HepG2 (cell line): ENCODE data around the gene SPAG5. TPM values are rescaled to one million over a fixed set of nuclear protein-coding genes. Genes with fewer than 3 reads are reported as not detected.

Experiments used
- ARID4A ChIP-seq: sonication (generic); formaldehyde crosslinking; IDR thresholded peaks from 2 replicates; pipeline ENCODE4 v1.5.0; 2020; ENCODE audit warnings: mild to moderate bottlenecking, missing genetic modification reagents, borderline replicate concordance
- ELF3 ChIP-seq: IDR thresholded peaks from 2 replicates; pipeline ENCODE4 v1.6.1; 2016; ENCODE audit warnings: missing genetic modification reagents, missing compliant biosample characterization
- GTF2F1 ChIP-seq: fragments of 150-350 bp; IDR thresholded peaks from 2 replicates; pipeline ENCODE4 v1.6.1; 2014; ENCODE audit warnings: low read length
- MAZ ChIP-seq, 2 experiments: sonication (generic) in 1 of 2; formaldehyde crosslinking in 1 of 2; IDR thresholded peaks; 2 replicates each; pipeline versions ENCODE4 v1.5.0 to v1.6.1; 2012 to 2020; ENCODE audit warnings: low read depth in 2 of 2, mild to moderate bottlenecking in 2 of 2, borderline replicate concordance in 1 of 2, improper control_type of control experiment in 1 of 2, low read length in 1 of 2, missing genetic modification reagents in 1 of 2, moderate library complexity in 1 of 2
- MZF1 ChIP-seq: sonication (generic); formaldehyde crosslinking; IDR thresholded peaks from 2 replicates; pipeline ENCODE4 v1.8.1; 2023; ENCODE audit warnings: mild to moderate bottlenecking, missing genetic modification reagents, borderline replicate concordance
- NONO ChIP-seq, 2 experiments: fragments of 450-650 bp in 1 of 2; sonication (generic) in 1 of 2; formaldehyde crosslinking in 1 of 2; IDR thresholded peaks in 1 of 2; conservative IDR thresholded peaks in 1 of 2; 2 replicates each; pipeline versions ENCODE4 v1.6.1 to v1.8.0; 2017 to 2022; ENCODE audit warnings: mild to moderate bottlenecking in 1 of 2, missing genetic modification reagents in 1 of 2, moderate library complexity in 1 of 2
- RARA ChIP-seq: IDR thresholded peaks from 2 replicates; pipeline ENCODE4 v1.6.1; 2016; ENCODE audit warnings: missing genetic modification reagents, missing compliant biosample characterization
- SNAPC2 ChIP-seq: sonication (generic); formaldehyde crosslinking; IDR thresholded peaks from 2 replicates; pipeline ENCODE4 v1.8.1; 2022; ENCODE audit warnings: mild to moderate bottlenecking, missing genetic modification reagents
- SOX13 ChIP-seq, 3 experiments: fragments of 450-650 bp in 1 of 3; sonication (generic) in 1 of 3; formaldehyde crosslinking in 1 of 3; IDR thresholded peaks in 2 of 3; conservative IDR thresholded peaks in 1 of 3; 2 replicates each; pipeline versions ENCODE4 v1.5.0 to v1.6.1; 2016 to 2020; ENCODE audit warnings: antibody characterized with exemption in 1 of 3, mild to moderate bottlenecking in 1 of 3, missing compliant biosample characterization in 1 of 3, missing genetic modification reagents in 1 of 3, moderate library complexity in 1 of 3
- SRSF9 ChIP-seq: fragments of 200-400 bp; formaldehyde crosslinking; IDR thresholded peaks from 2 replicates; pipeline ENCODE4 v1.6.1; 2018; ENCODE audit warnings: borderline replicate concordance, mild to moderate bottlenecking, low read depth, low read length; ENCODE audit not compliant: insufficient read depth, poor library complexity, severe bottlenecking
- TOE1 ChIP-seq: sonication (generic); formaldehyde crosslinking; IDR thresholded peaks from 2 replicates; pipeline ENCODE4 v1.4.0; 2020; ENCODE audit warnings: mild to moderate bottlenecking, missing genetic modification reagents
- ZFP62 ChIP-seq: sonication (generic); formaldehyde crosslinking; IDR thresholded peaks from 2 replicates; pipeline ENCODE4 v1.4.0; 2020; ENCODE audit warnings: missing genetic modification reagents
- ZMYM4 ChIP-seq: sonication (generic); formaldehyde crosslinking; IDR thresholded peaks from 2 replicates; pipeline ENCODE4 v1.8.1; 2023; ENCODE audit warnings: mild to moderate bottlenecking, missing genetic modification reagents
- ZNF142 ChIP-seq: sonication (generic); formaldehyde crosslinking; IDR thresholded peaks from 2 replicates; pipeline ENCODE4 v1.4.0; 2020; ENCODE audit warnings: missing genetic modification reagents
- ZNF3 ChIP-seq: IDR thresholded peaks from 2 replicates; pipeline ENCODE4 v1.7.0; 2017; ENCODE audit warnings: inconsistent platforms
- ZNF343 ChIP-seq: sonication (generic); formaldehyde crosslinking; IDR thresholded peaks from 2 replicates; pipeline ENCODE4 v1.4.0; 2020; ENCODE audit warnings: mild to moderate bottlenecking, missing genetic modification reagents
- ZNF607 ChIP-seq: sonication (generic); formaldehyde crosslinking; IDR thresholded peaks from 2 replicates; pipeline ENCODE4 v1.5.1; 2020; ENCODE audit warnings: missing genetic modification reagents, mild to moderate bottlenecking, borderline replicate concordance
- ZNF75D ChIP-seq: sonication (generic); formaldehyde crosslinking; IDR thresholded peaks from 2 replicates; pipeline ENCODE4 v1.8.1; 2023; ENCODE audit warnings: missing genetic modification reagents, mild to moderate bottlenecking, borderline replicate concordance
- polyA plus RNA-seq, 8 experiments: library from polyadenylated mRNA; depleted of rRNA in 3 of 8; stranded (reverse) in 7 of 8; unstranded in 1 of 8; fragments of >200 nt; fragmentation: Illumina TruSeq in 4 of 8; extraction: Trizol in 4 of 8; gene quantifications; 2 replicates each; pipeline versions ENCODE4 v1.2.1 to v1.2.3, GENCODE V29; 2011 to 2016; ENCODE audit warnings: low read depth in 4 of 8, missing spikeins in 1 of 8, mixed read lengths in 1 of 8; ENCODE audit not compliant: insufficient read depth in 1 of 8
- total RNA-seq, 5 experiments: library from RNA; depleted of rRNA; stranded (reverse); fragments of >200 nt; fragmentation: Illumina TruSeq; extraction: Trizol; gene quantifications; 2 replicates each; pipeline ENCODE4 v1.2.3, GENCODE V29; 2016; ENCODE audit warnings: low read depth in 1 of 5

The SPAG5 gene
- total and polyA plus RNA-seq, 2 of the 13 experiments (the other 11 are each of a cell fraction or from before 2014, with no cell fraction given), result 41.4 to 98.0 TPM

- TF ChIP-seq SNAPC2 (CRISPR knock-in tag) (no peak), ZNF75D (no peak), ELF3 (CRISPR knock-in tag) (0 out of 2 replicates have a peak, but pooled peaks have one; percentile 16), GTF2F1 (no peak), ARID4A (peak; percentile 61; the same call in 1 of the 2 replicates), ZNF3 (no peak), RARA (CRISPR knock-in tag) (no peak), SRSF9 (no peak), MZF1 (CRISPR knock-in tag) (no peak), ZFP62 (CRISPR knock-in tag) (no peak), ZNF607 (CRISPR knock-in tag) (0 out of 2 replicates have a peak, but pooled peaks have one; percentile 19), SOX13 (IDR thresholded peaks at IDR 0.05) (no peak), SOX13 (CRISPR knock-in tag; conservative IDR thresholded peaks at IDR 0.05 in 1 of 2, IDR thresholded peaks at IDR 0.05 in 1 of 2) (no peak), MAZ (IDR thresholded peaks at IDR 0.05; ENCODE audit: borderline replicate concordance, low read depth, low read length) (peak; percentile 61; the same call in 1 of the 2 replicates), MAZ (CRISPR knock-in tag; IDR thresholded peaks at IDR 0.05; ENCODE audit: low read depth) (no peak), NONO (IDR thresholded peaks at IDR 0.05) (no peak), NONO (CRISPR knock-in tag; conservative IDR thresholded peaks at IDR 0.05) (0 out of 2 replicates have a peak, but pooled peaks have one; percentile 23), ZNF142 (CRISPR knock-in tag) (no peak), ZMYM4 (CRISPR knock-in tag) (no peak), ZNF343 (CRISPR knock-in tag) (no peak), TOE1 (CRISPR knock-in tag) (no peak)
Observed at GRCh38 chr17:28552176-28552999, 46.4 kb downstream of the SPAG5 start, which contains the start of gene UNC119 (continued).
